Large intestine (tissue), 3 donors: ENCODE results near the gene VPREB1. TPM values are rescaled to one million over a fixed set of nuclear protein-coding genes. Genes with fewer than 3 reads are reported as not detected.

Experiments used
- DNase-seq, 2 donors: peaks; one replicate each; pipeline versions ENCODE4 v3.0.0 to v3.0.0-alpha.2; 2013
- H3K27ac ChIP-seq: one replicate; pipeline ENCODE4 v1.5.1; 2013; ENCODE audit warnings: low read length
- H3K27me3 ChIP-seq: 2 replicates; pipeline ENCODE4 v1.6.1; 2013; ENCODE audit warnings: low read length; ENCODE audit not compliant: control insufficient read depth, insufficient read depth
- H3K36me3 ChIP-seq: 2 replicates; pipeline ENCODE4 v1.6.1; 2013; ENCODE audit warnings: low read length; ENCODE audit not compliant: control insufficient read depth, insufficient read depth
- H3K4me1 ChIP-seq: one replicate; pipeline ENCODE4 v1.6.1; 2013; ENCODE audit warnings: low read length; ENCODE audit not compliant: control insufficient read depth, insufficient read depth
- H3K4me3 ChIP-seq: one replicate; pipeline ENCODE4 v1.5.1; 2013; ENCODE audit warnings: low read length
- H3K9me3 ChIP-seq: one replicate; pipeline ENCODE4 v1.6.1; 2013; ENCODE audit warnings: mild to moderate bottlenecking, low read depth, low read length, moderate library complexity; ENCODE audit not compliant: control insufficient read depth
- WGBS: methylation state at CpG from one replicate; pipeline ENCODE4 v1.1.5; 2013; ENCODE audit warnings: low lambda C conversion rate; ENCODE audit not compliant: insufficient coverage; 5-methylcytosine and 5-hydroxymethylcytosine counted together
- polyA plus RNA-seq: library from polyadenylated mRNA; unstranded; fragments of 120-200 nt; gene quantifications from one replicate; pipeline ENCODE4 v1.2.1, GENCODE V29; 2013

VPREB1 gene
- polyA plus RNA-seq, 1 donor, result 0.24 TPM

- no CpG with 5 or more reads among the region's 6 CpGs for WGBS
- H3K27ac ChIP-seq, result no peak overlapping the region
- H3K4me1 ChIP-seq, result no peaks in the 10 kb centered on the region
- H3K9me3 ChIP-seq, result no peaks in the 10 kb centered on the region
- no peak for DNase-seq
- peaks cover 8% of the 10 kb centered on the region for H3K27me3 ChIP-seq
- H3K4me3 ChIP-seq, result no peak overlapping the region
- no peaks in the 10 kb centered on the region for H3K36me3 ChIP-seq
Measured at GRCh38 chr22:22229683-22230420, 14.7 kb upstream of the VPREB1 start.

GRCh38 chr22:22230438-22230837 lies 14.1 kb upstream of the VPREB1 start:
- no CpG with 5 or more reads among the region's 9 CpGs for WGBS

GRCh38 chr22:22233081-22233480 lies 11.5 kb upstream of the VPREB1 start:
- WGBS, result 100% methylated on average over 1 of the region's 5 CpGs
- no peaks in the 10 kb centered on the region for H3K9me3 ChIP-seq
- H3K36me3 ChIP-seq, result no peaks in the 10 kb centered on the region
- no peak overlapping the region for H3K4me3 ChIP-seq
- no peak for DNase-seq
- H3K27me3 ChIP-seq, result peaks cover 10% of the 10 kb centered on the region
- no peak overlapping the region for H3K27ac ChIP-seq
- no peaks in the 10 kb centered on the region for H3K4me1 ChIP-seq

More at GRCh38 chr22:22230438-22230837, 14.1 kb upstream of the VPREB1 start:
- DNase-seq, result no peak
- Histone ChIP-seq H3K4me1 (no peaks in the 10 kb centered on the region), H3K27ac (no peak overlapping the region), H3K36me3 (no peaks in the 10 kb centered on the region), H3K4me3 (no peak overlapping the region), H3K27me3 (peaks cover 8% of the 10 kb centered on the region), H3K9me3 (no peaks in the 10 kb centered on the region)

GRCh38 chr22:22235558-22235957 lies 9.0 kb upstream of the VPREB1 start:
- Histone ChIP-seq H3K27ac (no peak overlapping the region), H3K4me3 (no peak overlapping the region), H3K36me3 (no peaks in the 10 kb centered on the region), H3K4me1 (no peaks in the 10 kb centered on the region), H3K9me3 (no peaks in the 10 kb centered on the region), H3K27me3 (peaks cover 11% of the 10 kb centered on the region)
- DNase-seq, result peak; percentile 21 to 29
- no CpG with 5 or more reads among the region's 2 CpGs for WGBS

GRCh38 chr22:22237521-22237920 lies 7.1 kb upstream of the VPREB1 start:
- WGBS, result no CpG with 5 or more reads among the region's 4 CpGs
- peaks cover 13% of the 10 kb centered on the region for H3K27me3 ChIP-seq

GRCh38 chr22:22239311-22239939 lies 5.2 kb upstream of the VPREB1 start:
- 90% methylated on average over 3 of the region's 13 CpGs for WGBS
- Histone ChIP-seq H3K36me3 (no peaks in the 10 kb centered on the region), H3K27me3 (peaks cover 14% of the 10 kb centered on the region), H3K27ac (no peak overlapping the region), H3K4me3 (no peak overlapping the region), H3K4me1 (no peaks in the 10 kb centered on the region), H3K9me3 (no peaks in the 10 kb centered on the region)
- no peak for DNase-seq

More at GRCh38 chr22:22237521-22237920, 7.1 kb upstream of the VPREB1 start:
- Histone ChIP-seq H3K4me1 (no peaks in the 10 kb centered on the region), H3K9me3 (no peaks in the 10 kb centered on the region), H3K4me3 (no peak overlapping the region), H3K27ac (no peak overlapping the region), H3K36me3 (no peaks in the 10 kb centered on the region)
- no peak for DNase-seq

- Histone ChIP-seq H3K27me3 (peaks cover 18% of the 10 kb centered on the region), H3K4me1 (no peaks in the 10 kb centered on the region), H3K9me3 (no peaks in the 10 kb centered on the region), H3K36me3 (no peaks in the 10 kb centered on the region), H3K4me3 (no peak overlapping the region), H3K27ac (no peak overlapping the region)
- WGBS, result no CpG with 5 or more reads among the region's 7 CpGs
- no peak for DNase-seq
Measured at GRCh38 chr22:22241554-22241898, 3.1 kb upstream of the VPREB1 start.

- Histone ChIP-seq H3K9me3 (no peaks in the 10 kb centered on the region), H3K4me3 (no peak overlapping the region), H3K36me3 (no peaks in the 10 kb centered on the region), H3K4me1 (no peaks in the 10 kb centered on the region), H3K27ac (no peak overlapping the region), H3K27me3 (peaks cover 18% of the 10 kb centered on the region)
- no CpG with 5 or more reads among the region's 2 CpGs for WGBS
- no peak for DNase-seq
Measured at GRCh38 chr22:22242488-22242887, 2.1 kb upstream of the VPREB1 start.

- Histone ChIP-seq H3K4me3 (no peak overlapping the region), H3K36me3 (no peaks in the 10 kb centered on the region), H3K4me1 (no peaks in the 10 kb centered on the region), H3K9me3 (no peaks in the 10 kb centered on the region), H3K27ac (no peak overlapping the region), H3K27me3 (peaks cover 16% of the 10 kb centered on the region)
- no CpG with 5 or more reads among the region's 6 CpGs for whole genome bisulfite sequencing
- no peak for DNase-seq
Measured at GRCh38 chr22:22243033-22243680, 1.4 kb upstream of the VPREB1 start.

GRCh38 chr22:22245256-22245909 lies 797 bp downstream of the VPREB1 start:
- Histone ChIP-seq H3K9me3 (no peaks in the 10 kb centered on the region), H3K4me3 (no peak overlapping the region), H3K4me1 (no peaks in the 10 kb centered on the region), H3K27me3 (peaks cover 12% of the 10 kb centered on the region), H3K36me3 (no peaks in the 10 kb centered on the region), H3K27ac (no peak overlapping the region)
- no CpG with 5 or more reads among the region's 18 CpGs for WGBS
- DNase-seq, result no peak
